Measurements from ENCODE around the gene ZFAND5. TPM values are rescaled to one million over a fixed set of nuclear protein-coding genes. Genes with fewer than 3 reads are reported as not detected.

Gene ZFAND5
- total RNA-seq, 1 experiment from 2014 or later = 185 TPM

DNA sequence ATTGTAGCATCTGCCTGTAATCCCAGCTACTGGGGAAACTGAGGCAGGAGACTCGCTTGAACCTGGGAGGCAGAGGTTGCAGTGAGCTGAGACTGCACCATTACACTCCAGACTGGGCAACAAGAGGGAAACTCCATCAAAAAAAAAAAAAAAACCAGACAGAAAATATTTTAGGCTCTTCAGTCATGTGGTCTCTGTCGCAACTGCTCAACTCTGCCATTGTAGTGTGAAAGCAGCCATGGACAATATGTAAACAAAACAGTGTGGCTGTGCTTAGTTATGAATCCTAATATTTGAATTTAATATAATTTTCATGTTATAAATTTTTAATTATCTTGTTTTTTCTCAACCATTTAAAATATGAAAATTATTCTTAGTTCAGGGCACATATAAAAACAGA is 38.4 kb downstream of the ZFAND5 start:
- H3K4me1 ChIP-seq (ENCODE audit: control insufficient read depth, insufficient read depth, low read length) = no peaks in the 10 kb centered on the region
- H3K9me3 ChIP-seq (ENCODE audit: control insufficient read depth, insufficient read depth, low read depth, low read length) = no peaks in the 10 kb centered on the region
- no TSS peak for BruUV-seq (replicated peaks)
- no peak overlapping the region for H3K27ac ChIP-seq (ENCODE audit: low read length)
- in situ Hi-C loops (cut with HindIII; ENCODE audit: low pct_unique_long_range_greater_than_20kb, low sequenced_read_pairs) = no loop called here
- no peaks in the 10 kb centered on the region for H3K36me3 ChIP-seq (ENCODE audit: control insufficient read depth, insufficient read depth, low read length)
- no peak for DNase-seq (ENCODE audit: low read depth, low spot score)
- H3K4me3 ChIP-seq (ENCODE audit: low read depth in 2 of 2, low read length in 2 of 2) = no peak overlapping the region
- ATAC-seq = no peak
- POLR2A ChIA-PET = no interaction called here
- intact Hi-C loops (cut with micrococcal nuclease; ENCODE audit: unreplicated experiment) = no loop called here
- TF ChIP-seq TCF7L2 (IDR thresholded peaks at IDR 0.05; ENCODE audit: low read depth, low read length) = no peak
- TF ChIP-seq POLR2AphosphoS5 (IDR thresholded peaks at IDR 0.05; ENCODE audit: low read depth, low read length) = no peak
- TF ChIP-seq, protein P1, sequence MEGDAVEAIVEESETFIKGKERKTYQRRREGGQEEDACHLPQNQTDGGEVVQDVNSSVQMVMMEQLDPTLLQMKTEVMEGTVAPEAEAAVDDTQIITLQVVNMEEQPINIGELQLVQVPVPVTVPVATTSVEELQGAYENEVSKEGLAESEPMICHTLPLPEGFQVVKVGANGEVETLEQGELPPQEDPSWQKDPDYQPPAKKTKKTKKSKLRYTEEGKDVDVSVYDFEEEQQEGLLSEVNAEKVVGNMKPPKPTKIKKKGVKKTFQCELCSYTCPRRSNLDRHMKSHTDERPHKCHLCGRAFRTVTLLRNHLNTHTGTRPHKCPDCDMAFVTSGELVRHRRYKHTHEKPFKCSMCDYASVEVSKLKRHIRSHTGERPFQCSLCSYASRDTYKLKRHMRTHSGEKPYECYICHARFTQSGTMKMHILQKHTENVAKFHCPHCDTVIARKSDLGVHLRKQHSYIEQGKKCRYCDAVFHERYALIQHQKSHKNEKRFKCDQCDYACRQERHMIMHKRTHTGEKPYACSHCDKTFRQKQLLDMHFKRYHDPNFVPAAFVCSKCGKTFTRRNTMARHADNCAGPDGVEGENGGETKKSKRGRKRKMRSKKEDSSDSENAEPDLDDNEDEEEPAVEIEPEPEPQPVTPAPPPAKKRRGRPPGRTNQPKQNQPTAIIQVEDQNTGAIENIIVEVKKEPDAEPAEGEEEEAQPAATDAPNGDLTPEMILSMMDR (IDR thresholded peaks at IDR 0.05) = no peak
- TF ChIP-seq SIN3A (IDR thresholded peaks at IDR 0.05; ENCODE audit: borderline replicate concordance, insufficient read depth, low read depth, low read length) = no peak
- TF ChIP-seq, protein P2, sequence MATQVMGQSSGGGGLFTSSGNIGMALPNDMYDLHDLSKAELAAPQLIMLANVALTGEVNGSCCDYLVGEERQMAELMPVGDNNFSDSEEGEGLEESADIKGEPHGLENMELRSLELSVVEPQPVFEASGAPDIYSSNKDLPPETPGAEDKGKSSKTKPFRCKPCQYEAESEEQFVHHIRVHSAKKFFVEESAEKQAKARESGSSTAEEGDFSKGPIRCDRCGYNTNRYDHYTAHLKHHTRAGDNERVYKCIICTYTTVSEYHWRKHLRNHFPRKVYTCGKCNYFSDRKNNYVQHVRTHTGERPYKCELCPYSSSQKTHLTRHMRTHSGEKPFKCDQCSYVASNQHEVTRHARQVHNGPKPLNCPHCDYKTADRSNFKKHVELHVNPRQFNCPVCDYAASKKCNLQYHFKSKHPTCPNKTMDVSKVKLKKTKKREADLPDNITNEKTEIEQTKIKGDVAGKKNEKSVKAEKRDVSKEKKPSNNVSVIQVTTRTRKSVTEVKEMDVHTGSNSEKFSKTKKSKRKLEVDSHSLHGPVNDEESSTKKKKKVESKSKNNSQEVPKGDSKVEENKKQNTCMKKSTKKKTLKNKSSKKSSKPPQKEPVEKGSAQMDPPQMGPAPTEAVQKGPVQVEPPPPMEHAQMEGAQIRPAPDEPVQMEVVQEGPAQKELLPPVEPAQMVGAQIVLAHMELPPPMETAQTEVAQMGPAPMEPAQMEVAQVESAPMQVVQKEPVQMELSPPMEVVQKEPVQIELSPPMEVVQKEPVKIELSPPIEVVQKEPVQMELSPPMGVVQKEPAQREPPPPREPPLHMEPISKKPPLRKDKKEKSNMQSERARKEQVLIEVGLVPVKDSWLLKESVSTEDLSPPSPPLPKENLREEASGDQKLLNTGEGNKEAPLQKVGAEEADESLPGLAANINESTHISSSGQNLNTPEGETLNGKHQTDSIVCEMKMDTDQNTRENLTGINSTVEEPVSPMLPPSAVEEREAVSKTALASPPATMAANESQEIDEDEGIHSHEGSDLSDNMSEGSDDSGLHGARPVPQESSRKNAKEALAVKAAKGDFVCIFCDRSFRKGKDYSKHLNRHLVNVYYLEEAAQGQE (IDR thresholded peaks at IDR 0.05; ENCODE audit: insufficient read depth in 1 of 2, low read depth in 2 of 2, low read length in 1 of 2) = no peak
- no peaks in the 10 kb centered on the region for H3K27me3 ChIP-seq (ENCODE audit: control insufficient read depth, insufficient read depth, low read length)
- CTCF ChIA-PET = no interaction called here

DNA sequence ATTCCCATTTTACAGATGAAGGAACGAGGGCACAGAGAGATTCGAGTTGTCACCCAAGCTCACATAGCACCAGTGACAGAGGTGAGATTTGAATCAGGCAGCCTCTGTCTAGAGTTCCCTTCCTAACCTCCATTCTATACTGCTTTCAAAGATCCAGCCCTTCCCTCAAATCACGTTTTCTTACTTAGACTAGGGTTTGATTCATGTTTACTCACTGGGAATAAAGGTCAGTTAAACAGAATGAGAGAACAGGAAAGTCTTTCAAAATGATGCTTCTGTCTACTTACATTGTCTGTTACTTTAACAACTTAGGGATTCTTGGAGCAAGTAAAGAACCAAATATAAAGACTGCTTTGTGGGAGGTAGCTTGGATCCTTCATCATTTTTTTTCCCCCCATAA is 40.0 kb downstream of the ZFAND5 start:
- Histone ChIP-seq H3K27ac (ENCODE audit: low read length) (no peak overlapping the region), H3K27me3 (ENCODE audit: control insufficient read depth, insufficient read depth, low read length) (no peaks in the 10 kb centered on the region), H3K4me3 (ENCODE audit: low read depth in 2 of 2, low read length in 2 of 2) (no peak overlapping the region), H3K9me3 (ENCODE audit: control insufficient read depth, insufficient read depth, low read depth, low read length) (no peaks in the 10 kb centered on the region), H3K36me3 (ENCODE audit: control insufficient read depth, insufficient read depth, low read length) (no peaks in the 10 kb centered on the region), H3K4me1 (ENCODE audit: control insufficient read depth, insufficient read depth, low read length) (no peaks in the 10 kb centered on the region)
- no peak for DNase-seq (ENCODE audit: low read depth, low spot score)
- in situ Hi-C loops (cut with HindIII; ENCODE audit: low pct_unique_long_range_greater_than_20kb, low sequenced_read_pairs) (no loop called here), intact Hi-C loops (cut with micrococcal nuclease; ENCODE audit: unreplicated experiment) (no loop called here)
- CTCF ChIA-PET = no interaction called here
- no TSS peak for BruUV-seq (replicated peaks)
- ATAC-seq = no peak
- TF ChIP-seq SIN3A (IDR thresholded peaks at IDR 0.05; ENCODE audit: borderline replicate concordance, insufficient read depth, low read depth, low read length) (no peak), TCF7L2 (IDR thresholded peaks at IDR 0.05; ENCODE audit: low read depth, low read length) (no peak), POLR2AphosphoS5 (IDR thresholded peaks at IDR 0.05; ENCODE audit: low read depth, low read length) (no peak)
- TF ChIP-seq, protein P2 (IDR thresholded peaks at IDR 0.05; ENCODE audit: insufficient read depth in 1 of 2, low read depth in 2 of 2, low read length in 1 of 2) = no peak
- TF ChIP-seq, protein P1 (IDR thresholded peaks at IDR 0.05) = no peak
- POLR2A ChIA-PET = no interaction called here
